ENCODE data around the gene TMEM129.

GRCh38 chr4:1727117-1728031 is 6.3 kb upstream of the TMEM129 start:
- TF ChIP-seq EP300 (IDR thresholded peaks at IDR 0.05) (no peak), CTCF (IDR thresholded peaks at IDR 0.05) (no peak), POLR2A (IDR thresholded peaks at IDR 0.05) (no peak)
